Psoas muscle (tissue), 8 donors: ENCODE measurements around the gene BRD2. TPM values are rescaled to one million over a fixed set of nuclear protein-coding genes. Genes with fewer than 3 reads are reported as not detected.

ENCODE experiments used
- ATAC-seq, 4 donors: fragments of 200-7000 bp; cut with Tn5 transposase; one replicate each; pipeline ENCODE4 v1.9.1; 2020; ENCODE audit warnings: moderate library complexity in 3 of 4, mild to moderate bottlenecking in 2 of 4
- DNase-seq, 2 donors: peaks; one replicate each; pipeline ENCODE4 v3.0.0-alpha.2; 2020
- H3K27ac ChIP-seq: fragments of 200-600 bp; one replicate; pipeline ENCODE4 v1.8.0; 2022
- H3K27me3 ChIP-seq, 3 donors: fragments of 200-600 bp in 1 of 3; one replicate each; pipeline versions ENCODE4 v1.6.1 to v1.8.0; 2013 to 2022; ENCODE audit warnings: low read length in 2 of 3, mild to moderate bottlenecking in 2 of 3, moderate library complexity in 1 of 3; ENCODE audit not compliant: insufficient read depth in 3 of 3
- H3K36me3 ChIP-seq, 2 donors: fragments of 200-600 bp in 1 of 2; one replicate each; pipeline versions ENCODE4 v1.6.1 to v1.8.0; 2013 to 2022; ENCODE audit warnings: low read depth in 1 of 2, mild to moderate bottlenecking in 1 of 2, moderate library complexity in 1 of 2; ENCODE audit not compliant: insufficient read depth in 1 of 2
- H3K4me1 ChIP-seq: fragments of 200-600 bp; one replicate; pipeline ENCODE4 v1.8.0; 2022
- H3K4me3 ChIP-seq: fragments of 200-600 bp; one replicate; pipeline ENCODE4 v1.8.0; 2022; ENCODE audit warnings: mild to moderate bottlenecking
- H3K9me3 ChIP-seq: fragments of 200-600 bp; one replicate; pipeline ENCODE4 v1.8.0; 2022
- WGBS, 3 donors: extraction: QIAGEN DNeasy Blood & Tissue Kit; methylation state at CpG; one replicate each; pipeline versions ENCODE4 v1.1.6 to v1.1.7; 2013; 5-methylcytosine and 5-hydroxymethylcytosine counted together
- intact Hi-C, 2 donors: fragments of 100-400 bp; cut with DNase I; formaldehyde crosslinking; loops; one replicate each; pipeline versions ENCODE4 v1.11.0 to v1.14.2; 2022
- polyA plus RNA-seq, 3 donors: library from polyadenylated mRNA; stranded (reverse); fragments of 200-250 nt; gene quantifications; one replicate each; pipeline ENCODE4 v1.2.3, GENCODE V29; 2013
- total RNA-seq, 4 donors: library from RNA; stranded (reverse); fragmentation: NEBNext Ultra II Directional in 2 of 4; extraction: Animal tissue kit (Norgen Biotek cat#: 25700) in 2 of 4; gene quantifications; one replicate each; pipeline versions ENCODE4 v1.2.1 to v1.2.4, GENCODE V29; 2021 to 2023
- TF ChIP-seq, protein P1 (sequence below): fragments of 200-600 bp; IDR thresholded peaks from one replicate; pipeline ENCODE4 v1.8.0; 2022; ENCODE audit warnings: antibody characterized with exemption
- donor health status: healthy with polysubstance abuse.
- donor health status: DM: no; HTN: no; CAD: no; lungs with moderate emphysema.
- donor health status: Bipolar disorder and iron deficiency.
- donor health status: healthy.
- donor health status: DM: yes; HTN: yes; CAD: no.
- donor health status: DM: no; HTN: no; CAD: no.
- donor health status: DM: no; HTN: no; CAD: no.
- donor health status: DM: yes; HTN: yes; CAD: no.

Gene BRD2
- total and polyA plus RNA-seq, 7 donors = 62.2 to 135 (median 93.0) TPM

- TF ChIP-seq, protein P1, sequence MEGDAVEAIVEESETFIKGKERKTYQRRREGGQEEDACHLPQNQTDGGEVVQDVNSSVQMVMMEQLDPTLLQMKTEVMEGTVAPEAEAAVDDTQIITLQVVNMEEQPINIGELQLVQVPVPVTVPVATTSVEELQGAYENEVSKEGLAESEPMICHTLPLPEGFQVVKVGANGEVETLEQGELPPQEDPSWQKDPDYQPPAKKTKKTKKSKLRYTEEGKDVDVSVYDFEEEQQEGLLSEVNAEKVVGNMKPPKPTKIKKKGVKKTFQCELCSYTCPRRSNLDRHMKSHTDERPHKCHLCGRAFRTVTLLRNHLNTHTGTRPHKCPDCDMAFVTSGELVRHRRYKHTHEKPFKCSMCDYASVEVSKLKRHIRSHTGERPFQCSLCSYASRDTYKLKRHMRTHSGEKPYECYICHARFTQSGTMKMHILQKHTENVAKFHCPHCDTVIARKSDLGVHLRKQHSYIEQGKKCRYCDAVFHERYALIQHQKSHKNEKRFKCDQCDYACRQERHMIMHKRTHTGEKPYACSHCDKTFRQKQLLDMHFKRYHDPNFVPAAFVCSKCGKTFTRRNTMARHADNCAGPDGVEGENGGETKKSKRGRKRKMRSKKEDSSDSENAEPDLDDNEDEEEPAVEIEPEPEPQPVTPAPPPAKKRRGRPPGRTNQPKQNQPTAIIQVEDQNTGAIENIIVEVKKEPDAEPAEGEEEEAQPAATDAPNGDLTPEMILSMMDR = peak; percentile 84
- peak; percentile 69 to 86 (median 72) for ATAC-seq
- Histone ChIP-seq H3K9me3 (no peaks in the 10 kb centered on the region), H3K4me3 (no peak overlapping the region), H3K4me1 (peaks cover 15% of the 10 kb centered on the region), H3K27ac (no peak overlapping the region), H3K36me3 (no peaks in the 10 kb centered on the region), H3K27me3 (peaks cover 0 to 10% (median 2%) of the 10 kb centered on the region in 3 donors)
- intact Hi-C loops = loop anchor here (2.0 kb wide), 3 partner anchors 68 to 234 kb away; no protein-coding TSS in a partner anchor
- no peak for DNase-seq
- 16 to 21% (median 18%) methylated on average over 6 of the region's 6 CpGs for WGBS, 3 donors
Measured at GRCh38 chr6:33014841-33015634, 46.6 kb downstream of the BRD2 start.

DNA sequence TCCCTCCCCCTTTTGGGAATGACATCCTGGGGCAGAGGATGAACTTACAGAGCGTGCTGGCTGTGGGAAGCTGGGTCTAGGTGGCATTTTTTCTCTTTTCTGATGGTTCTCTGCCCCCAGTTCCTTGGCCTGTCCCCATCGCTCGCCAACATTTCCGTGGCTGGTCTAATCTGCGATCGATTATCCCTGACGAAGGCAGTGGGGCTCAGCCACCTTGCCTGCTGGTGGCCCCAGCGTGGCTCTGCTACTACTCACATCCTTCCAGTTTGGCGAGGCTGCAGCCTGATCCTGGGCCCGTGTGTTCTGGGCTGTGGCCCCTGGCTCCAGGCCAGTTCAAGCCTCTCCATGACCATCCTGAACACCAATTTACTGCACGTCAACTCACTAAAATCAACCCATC is 47.4 kb downstream of the BRD2 start:
- Histone ChIP-seq H3K4me3 (no peak overlapping the region), H3K4me1 (peaks cover 15% of the 10 kb centered on the region), H3K27me3 (peaks cover 0 to 10% (median 2%) of the 10 kb centered on the region in 3 donors), H3K9me3 (no peaks in the 10 kb centered on the region), H3K27ac (no peak overlapping the region), H3K36me3 (no peaks in the 10 kb centered on the region)
- TF ChIP-seq, protein P1 = no peak
- ATAC-seq = no peak
- 68 to 71% (median 70%) methylated on average over 11 of the region's 11 CpGs for WGBS, 3 donors
- intact Hi-C loops = loop anchor here (2.0 kb wide), 3 partner anchors 67 to 233 kb away; no protein-coding TSS in a partner anchor
- no peak for DNase-seq

DNA sequence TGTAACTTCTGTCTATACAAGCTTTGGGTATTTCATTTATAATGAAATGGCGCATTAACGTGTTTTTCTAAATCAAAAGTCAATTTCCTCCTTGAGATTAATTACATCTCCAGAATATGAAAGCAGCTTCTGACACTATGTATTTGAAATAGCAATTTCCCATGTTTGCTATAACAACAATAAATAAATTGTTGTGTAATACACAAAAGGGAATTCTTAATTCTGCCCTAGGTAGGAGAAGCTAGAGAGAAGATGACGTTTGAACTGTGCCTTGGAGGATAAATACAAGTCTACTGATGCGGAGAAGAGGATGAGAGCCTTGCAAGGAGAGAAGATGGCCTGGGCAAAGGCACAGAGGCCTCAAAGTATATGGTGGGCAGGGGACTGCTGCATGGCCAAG is 48.6 kb downstream of the BRD2 start:
- Histone ChIP-seq H3K4me3 (no peak overlapping the region), H3K27me3 (peaks cover 0 to 10% (median 2%) of the 10 kb centered on the region in 3 donors), H3K27ac (no peak overlapping the region), H3K4me1 (peaks cover 15% of the 10 kb centered on the region), H3K36me3 (no peaks in the 10 kb centered on the region), H3K9me3 (no peaks in the 10 kb centered on the region)
- WGBS, 3 donors = 68 to 71% (median 69%) methylated on average over 4 of the region's 4 CpGs
- intact Hi-C loops = no loop called here
- ATAC-seq (no peak), DNase-seq (no peak)
- TF ChIP-seq, protein P1 = no peak

DNA sequence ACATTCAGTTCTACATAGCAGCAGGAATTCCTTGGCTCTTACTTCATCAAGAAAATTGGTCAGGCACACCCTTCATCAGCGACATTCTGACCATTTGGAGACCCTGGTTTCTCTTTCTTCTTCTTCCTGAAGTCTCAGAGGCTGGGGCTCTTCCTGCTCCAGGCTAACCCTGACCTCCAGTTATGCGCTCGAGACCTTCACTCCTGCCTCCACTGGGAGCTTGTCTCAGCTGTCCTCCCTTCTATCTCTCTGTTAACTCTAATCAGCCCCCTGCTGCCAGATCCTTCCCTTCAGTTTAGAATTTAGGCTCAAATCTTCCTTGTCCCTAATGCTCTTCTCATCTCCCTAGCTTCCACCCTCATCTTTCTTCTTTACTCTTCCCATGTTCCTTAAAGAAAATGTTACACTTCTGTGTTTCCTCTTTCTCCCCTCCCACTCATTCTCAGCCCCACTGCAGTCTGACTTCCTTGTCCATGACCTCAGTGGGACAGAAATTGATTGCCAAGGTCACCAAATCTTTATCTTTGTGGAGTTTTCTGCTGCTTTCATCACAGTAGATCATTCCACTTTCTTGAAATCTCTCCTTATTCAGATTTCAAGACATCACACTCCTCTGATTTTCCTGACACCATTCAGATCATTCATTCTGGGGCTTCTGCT is 49.4 kb downstream of the BRD2 start:
- DNase-seq (no peak), ATAC-seq (no peak)
- peak overlapping the region; percentile 58 for H3K27ac ChIP-seq

More for the DNA sequence above, 49.4 kb downstream of the BRD2 start:
- 62 to 86% (median 77%) methylated on average over 3 of the region's 3 CpGs for WGBS, 3 donors
- intact Hi-C loops = no loop called here
- peaks cover 0 to 10% (median 2%) of the 10 kb centered on the region in 3 donors for H3K27me3 ChIP-seq
- TF ChIP-seq, protein P1 = no peak
- no peaks in the 10 kb centered on the region for H3K36me3 ChIP-seq
- peaks cover 15% of the 10 kb centered on the region for H3K4me1 ChIP-seq
- H3K4me3 ChIP-seq = no peak overlapping the region
- no peaks in the 10 kb centered on the region for H3K9me3 ChIP-seq
